NCI-H1436 (cell line): ENCODE measurements around the gene MOGAT1.
"Not testable (repeated sequence)": the region's sequence is repeated elsewhere in the genome, so short reads cannot be mapped to it uniquely, and the experiment has no call there.

Source experiments
- DNase-seq: peaks from one replicate; lab custom pipeline; 2025; lab: John Stamatoyannopoulos, UW

Gene MOGAT1

DNA sequence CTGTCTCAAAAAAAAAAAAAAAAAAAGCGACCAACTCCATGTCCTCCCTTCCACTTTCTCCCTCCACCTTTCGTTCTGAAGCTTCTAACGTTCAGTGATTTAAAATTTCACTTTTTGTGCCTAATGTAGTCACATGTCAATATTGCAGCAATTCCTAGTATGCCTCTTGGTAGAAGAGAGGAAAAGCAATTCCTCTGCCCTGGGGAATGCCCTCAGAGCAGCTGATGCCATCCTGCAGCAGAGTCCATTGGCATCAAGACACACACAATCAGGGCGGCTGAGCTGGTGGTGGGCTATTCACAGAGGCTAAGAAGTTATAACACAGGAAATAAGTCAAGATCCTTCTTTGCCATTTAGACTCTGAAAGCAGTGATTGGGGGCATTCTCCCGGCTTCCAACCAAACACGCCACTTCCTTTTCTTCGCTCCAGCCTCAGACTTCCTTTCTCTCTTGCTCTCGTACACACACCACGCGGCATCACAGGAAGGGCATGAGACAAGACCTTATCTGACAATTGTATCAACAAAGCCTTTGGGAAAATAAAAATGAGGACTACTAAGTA lies 71.9 kb downstream of the MOGAT1 start:
- no peak for DNase-seq

DNA sequence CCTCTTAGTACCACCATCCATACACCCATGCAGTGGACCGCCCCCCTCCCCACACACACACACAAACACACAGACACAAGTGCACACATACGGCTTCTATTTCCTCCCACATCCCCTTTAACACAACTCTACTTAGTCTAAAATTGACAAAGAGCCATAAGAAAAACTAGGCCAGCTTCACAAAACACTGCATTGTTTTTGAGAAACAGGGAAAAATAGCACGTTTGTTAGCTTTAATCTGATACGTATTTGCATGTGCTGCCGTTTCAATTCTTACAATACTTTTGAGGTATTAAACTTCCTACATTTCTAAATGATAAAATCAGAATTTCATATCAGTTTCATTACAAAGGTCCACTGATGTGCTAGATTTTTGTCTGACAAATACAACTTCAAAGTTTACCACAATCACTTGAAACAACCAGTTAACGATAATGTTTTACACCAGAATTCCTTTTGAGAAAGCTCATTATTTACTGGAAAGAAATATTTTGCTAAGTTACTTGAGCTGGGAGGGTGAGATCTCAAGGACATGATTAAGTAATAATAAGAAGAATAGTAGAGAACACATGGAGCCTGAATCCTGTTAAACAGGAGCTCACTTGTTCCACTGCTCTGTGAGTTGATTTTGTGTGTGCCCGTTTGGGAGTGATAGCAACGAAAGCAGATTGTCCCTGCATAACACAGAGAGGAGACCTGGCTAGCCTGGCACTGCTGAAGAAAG lies 74.5 kb downstream of the MOGAT1 start:
- no peak for DNase-seq

- no peak for DNase-seq
These were observed 76.2 kb downstream of the MOGAT1 start for GRCh38 chr2:222747526-222748160.

- DNase-seq: no peak
These were observed 79.1 kb downstream of the MOGAT1 start for GRCh38 chr2:222750533-222750932.

DNA sequence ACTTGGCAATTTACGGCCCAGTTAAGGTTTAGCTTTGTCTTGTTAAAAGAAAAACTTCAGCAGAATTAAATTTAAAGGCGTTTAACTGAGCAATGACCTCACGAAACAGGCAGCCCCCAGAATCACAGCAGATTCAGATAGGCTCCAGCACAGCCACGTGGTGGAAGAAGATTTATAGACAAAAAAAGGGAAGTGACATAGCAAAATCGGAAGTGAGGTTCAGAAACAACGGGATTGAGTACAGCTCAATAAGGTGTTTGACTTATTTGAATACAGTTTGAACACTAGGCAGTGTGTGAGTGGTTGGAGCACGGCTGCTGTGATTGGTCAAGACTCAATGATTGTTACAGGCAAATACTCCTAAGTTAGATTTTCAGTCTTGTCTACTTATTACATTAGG lies 79.8 kb downstream of the MOGAT1 start:
- DNase-seq: no peak

DNA sequence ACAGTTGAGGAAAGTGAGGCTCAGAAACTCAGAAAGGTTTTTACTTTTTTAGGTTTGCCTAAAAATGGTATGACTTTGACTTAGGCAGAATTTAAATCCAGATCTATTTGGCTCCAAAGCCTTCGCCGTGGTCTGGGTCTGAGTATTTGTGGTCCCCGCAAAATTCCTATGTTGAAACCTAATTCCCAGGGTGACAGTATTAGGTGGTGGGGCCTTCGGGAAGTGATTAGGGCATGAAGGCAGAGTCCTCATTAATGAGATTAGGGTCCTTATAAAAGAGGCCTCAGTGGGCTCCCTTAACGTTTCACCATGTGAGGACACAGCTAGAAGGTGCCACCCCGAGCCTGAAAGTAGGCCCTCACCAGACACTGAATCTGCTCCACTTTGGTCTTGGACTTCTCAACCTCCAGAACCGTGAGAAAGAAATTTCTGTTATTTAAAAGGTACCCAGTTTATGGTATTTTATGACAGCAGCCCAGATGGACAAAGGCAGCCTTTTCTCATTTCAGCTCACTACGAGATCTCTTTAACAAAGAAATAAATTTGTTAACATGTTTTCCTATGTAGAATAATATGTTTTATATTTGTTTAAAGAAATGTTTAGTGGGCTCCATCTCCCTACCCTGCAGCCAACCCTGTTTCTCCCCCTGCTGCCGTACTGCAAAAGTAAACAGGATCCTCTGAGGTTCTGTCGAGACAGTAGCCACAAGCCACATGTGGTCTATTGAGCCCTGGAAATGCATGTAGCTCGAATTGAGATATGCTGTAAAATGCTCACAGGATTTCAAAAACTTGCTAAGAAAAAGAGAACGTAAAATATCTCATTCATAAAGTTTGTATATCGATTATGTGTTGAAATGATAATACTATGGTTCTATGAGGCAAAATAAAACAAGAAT lies 80.6 kb downstream of the MOGAT1 start:
- no peak for DNase-seq

DNA sequence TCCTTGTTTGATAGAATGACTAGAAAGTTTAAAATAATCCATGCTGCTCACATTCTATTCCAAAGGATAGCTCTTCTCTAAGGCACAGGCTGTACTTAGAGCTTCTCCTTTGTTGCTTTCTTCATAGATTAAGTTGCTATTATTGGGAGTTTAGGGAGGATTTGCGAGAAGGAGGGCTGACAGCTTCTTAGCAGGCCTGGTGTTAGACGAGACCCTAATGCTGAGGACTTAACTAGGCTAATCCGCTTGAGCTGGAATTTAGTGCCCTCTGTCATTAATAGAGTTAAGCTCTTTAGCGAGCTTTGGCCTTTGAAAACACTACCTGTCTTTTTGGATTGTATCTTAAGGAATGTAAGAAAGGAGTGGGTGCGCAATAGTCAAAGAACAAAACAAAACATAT lies 81.3 kb downstream of the MOGAT1 start:
- no peak for DNase-seq

DNA sequence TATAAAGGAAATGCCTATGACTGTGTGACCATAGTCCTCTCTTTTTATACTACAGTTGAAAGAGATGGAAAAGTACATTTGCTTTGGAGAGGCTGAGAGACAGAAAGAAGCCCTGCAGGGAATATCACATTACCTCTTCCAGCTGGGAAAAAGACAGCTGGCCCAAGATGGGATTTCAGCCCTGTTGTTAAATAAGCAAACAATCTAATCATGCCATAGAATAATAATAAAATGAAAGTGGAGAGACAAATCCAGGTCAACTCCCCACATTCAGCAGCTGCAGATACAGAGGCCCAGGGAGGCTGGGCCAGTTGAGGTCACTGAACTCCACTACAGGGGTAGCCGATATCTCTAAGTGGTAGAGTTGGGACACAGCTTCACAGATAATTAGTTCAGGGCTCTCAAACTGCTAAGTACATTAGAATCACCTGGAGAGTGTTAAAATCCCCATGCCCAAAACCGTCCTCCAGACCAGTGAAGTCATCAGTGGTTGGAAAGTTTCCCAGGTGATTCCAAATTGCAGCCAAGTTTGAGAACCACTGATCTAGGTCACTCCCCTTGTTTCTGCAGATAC lies 81.9 kb downstream of the MOGAT1 start:
- DNase-seq: no peak

DNA sequence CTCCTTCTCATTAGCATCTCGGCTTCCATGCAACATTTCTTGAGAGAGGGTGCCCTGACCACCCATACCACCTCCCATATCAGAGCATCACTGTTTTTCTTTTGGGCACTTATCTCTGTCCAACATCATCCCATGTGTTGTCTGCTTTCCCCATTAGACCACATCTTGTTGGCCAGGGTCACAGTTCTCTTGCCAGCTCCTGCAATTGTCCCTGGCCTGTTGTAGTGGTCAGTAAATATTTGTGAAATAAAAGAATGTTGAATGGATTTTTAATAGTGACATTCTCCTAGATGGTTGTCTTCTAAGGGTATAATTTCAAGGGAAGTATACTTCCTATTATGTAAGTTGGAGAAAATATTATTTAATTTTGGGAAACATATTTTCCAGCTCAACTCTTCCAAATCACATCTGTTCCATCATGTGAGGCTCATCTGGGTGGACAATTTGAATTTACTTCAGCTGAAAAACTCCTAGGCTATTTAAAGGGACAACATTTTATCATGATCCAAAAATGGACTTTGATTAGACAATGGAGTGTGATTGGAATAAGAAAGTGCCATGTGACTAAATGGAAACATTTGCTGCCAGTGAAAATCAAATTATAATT lies 83.0 kb downstream of the MOGAT1 start:
- no peak for DNase-seq

DNA sequence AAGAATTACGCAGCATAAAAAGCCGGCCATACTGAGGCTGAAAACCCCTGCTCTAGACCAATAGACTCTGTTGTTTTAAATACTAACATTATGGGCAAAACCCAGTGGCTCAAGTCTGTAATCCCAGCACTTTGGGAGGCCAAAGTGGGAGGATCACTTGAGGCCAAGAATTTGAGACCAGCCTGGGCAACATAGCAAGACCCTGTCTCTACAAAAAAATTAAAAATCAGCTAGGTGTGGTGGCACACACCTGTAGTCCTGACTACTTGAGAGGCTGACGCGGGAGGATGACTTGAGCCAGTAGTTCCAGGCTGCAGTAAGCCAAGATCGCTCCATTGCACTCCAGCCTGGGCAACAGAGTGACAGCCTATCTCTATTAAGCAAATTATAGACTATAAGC lies 84.1 kb downstream of the MOGAT1 start:
- not testable (repeated sequence) for DNase-seq

DNA sequence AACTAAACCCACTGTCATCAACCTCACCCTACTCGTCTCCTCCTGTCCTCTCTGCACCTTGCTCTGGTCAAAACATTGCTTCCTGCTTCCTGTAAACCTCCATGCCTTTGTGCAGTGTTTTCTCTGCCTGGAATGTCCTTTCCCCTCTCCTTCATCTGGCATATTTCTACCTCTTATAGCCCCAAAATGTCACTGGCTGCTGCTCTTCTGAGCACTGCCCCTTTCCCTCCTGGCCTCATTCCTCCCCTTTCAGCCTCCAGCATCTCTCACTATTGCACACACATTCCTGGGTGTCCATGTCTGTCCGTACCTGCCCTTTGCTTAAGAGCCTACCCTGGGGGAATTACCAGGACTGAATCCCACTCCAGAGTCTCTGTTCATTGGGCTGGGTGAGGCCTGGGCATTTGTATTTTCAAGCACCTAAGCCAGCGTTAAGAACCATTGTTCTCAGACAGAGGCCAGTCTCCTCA lies 84.9 kb downstream of the MOGAT1 start:
- no peak for DNase-seq

DNA sequence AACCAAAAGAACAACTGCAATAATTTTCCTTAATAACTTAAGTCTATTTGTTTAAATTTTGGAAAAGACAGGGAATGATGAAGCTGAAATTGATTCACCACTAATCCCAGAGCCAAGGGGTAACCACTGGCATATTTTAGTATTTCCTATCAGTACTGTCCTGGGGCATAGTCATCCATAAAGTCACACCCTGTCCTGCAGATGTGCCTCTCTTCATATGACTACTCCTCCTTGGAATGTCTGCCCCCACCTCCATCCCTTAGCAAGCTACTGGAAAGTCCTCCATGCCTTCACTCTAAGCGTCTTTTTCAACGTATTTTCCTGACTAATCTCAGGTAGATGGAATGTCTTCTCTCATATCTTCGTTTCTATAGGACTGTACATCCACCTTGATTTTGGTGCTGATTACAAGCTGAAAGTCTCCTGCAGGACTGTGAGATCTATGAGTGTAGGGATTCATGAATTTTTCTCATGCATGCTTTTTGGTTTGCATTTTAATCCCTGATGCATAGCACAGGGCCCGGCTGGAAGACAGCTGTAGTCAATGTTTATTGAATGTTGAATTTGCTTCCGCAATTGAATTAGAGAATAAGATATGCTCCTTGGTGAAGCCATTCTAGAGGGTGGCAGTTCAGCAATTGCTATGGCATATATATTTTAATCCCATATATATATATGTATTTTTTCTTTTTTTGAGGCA lies 85.6 kb downstream of the MOGAT1 start:
- no peak for DNase-seq
